NCI-H748 (cell line): Measurements from ENCODE around the gene NRP1.

Experiments used
- DNase-seq: peaks from one replicate; lab custom pipeline; 2025; ENCODE audit not compliant: unreplicated experiment; lab: John Stamatoyannopoulos, UW

The NRP1 gene

GRCh38 chr10:33132626-33133025 lies 201.8 kb downstream of the NRP1 start:
- no peak for DNase-seq

- DNase-seq, result no peak
Observed at GRCh38 chr10:33129996-33130386, 204.5 kb downstream of the NRP1 start.

GRCh38 chr10:33129141-33129995 lies 205.1 kb downstream of the NRP1 start:
- no peak for DNase-seq

GRCh38 chr10:33127622-33128021 lies 206.8 kb downstream of the NRP1 start:
- no peak for DNase-seq
